SK-N-SH treated with all-trans-retinoic acid at 6 μM for 48 hours (cell line): Measurements from ENCODE around the gene CASQ2.
A peak's percentile ranks its signal among the peaks of the same experiment; 100 is the strongest.

Experiments
- ATAC-seq: fragments of 200-7000 bp; cut with Tn5 transposase; 3 replicates; pipeline ENCODE4 v1.9.1; 2020; ENCODE audit warnings: mild to moderate bottlenecking, moderate library complexity
- ARNTL ChIP-seq: fragments of 450-650 bp; formaldehyde crosslinking; IDR thresholded peaks from 2 replicates; pipeline ENCODE4 v1.5.0; 2020; ENCODE audit warnings: low read depth, mild to moderate bottlenecking, moderate library complexity, borderline replicate concordance
- BACH2 ChIP-seq: fragments of 250-450 bp; sonication (Bioruptor Pico); IDR thresholded peaks from 2 replicates; pipeline ENCODE4 v1.9.0; 2021; ENCODE audit warnings: mild to moderate bottlenecking, borderline replicate concordance
- CREB5 ChIP-seq: fragments of 250-450 bp; sonication (Bioruptor Pico); IDR thresholded peaks from 2 replicates; pipeline ENCODE4 v1.5.1; 2020; ENCODE audit warnings: low read depth, mild to moderate bottlenecking, moderate library complexity
- CSDC2 ChIP-seq: fragments of 250-450 bp; sonication (Bioruptor Pico); IDR thresholded peaks from 2 replicates; pipeline ENCODE4 v1.5.0; 2020; ENCODE audit warnings: mild to moderate bottlenecking, moderate library complexity
- CSRNP3 ChIP-seq: fragments of 250-450 bp; sonication (Bioruptor Pico); IDR thresholded peaks from 2 replicates; pipeline ENCODE4 v1.5.1; 2021; ENCODE audit warnings: mild to moderate bottlenecking, moderate library complexity
- ESRRG ChIP-seq: fragments of 250-450 bp; sonication (Bioruptor Pico); IDR thresholded peaks from 2 replicates; pipeline ENCODE4 v1.6.1; 2021; ENCODE audit warnings: mild to moderate bottlenecking
- GLIS3 ChIP-seq: fragments of 250-450 bp; sonication (Bioruptor Pico); IDR thresholded peaks from 2 replicates; pipeline ENCODE4 v1.5.0; 2020; ENCODE audit warnings: mild to moderate bottlenecking, moderate library complexity
- ISL1 ChIP-seq: fragments of 250-450 bp; sonication (Bioruptor Pico); IDR thresholded peaks from 2 replicates; pipeline ENCODE4 v2.1.2; 2022; ENCODE audit warnings: mild to moderate bottlenecking, moderate library complexity
- OSR1 ChIP-seq: fragments of 250-450 bp; sonication (Bioruptor Pico); IDR thresholded peaks from 2 replicates; pipeline ENCODE4 v1.8.0; 2022; ENCODE audit warnings: moderate library complexity, mild to moderate bottlenecking, inconsistent platforms
- POU6F1 ChIP-seq: fragments of 250-450 bp; sonication (Bioruptor Pico); IDR thresholded peaks from 2 replicates; pipeline ENCODE4 v1.8.0; 2021; ENCODE audit warnings: low read depth, mild to moderate bottlenecking, moderate library complexity, borderline replicate concordance
- PPARA ChIP-seq: fragments of 250-450 bp; sonication (Bioruptor Pico); IDR thresholded peaks from 2 replicates; pipeline ENCODE4 v1.5.0; 2020; ENCODE audit warnings: mild to moderate bottlenecking, borderline replicate concordance
- RARB ChIP-seq: fragments of 250-450 bp; sonication (Bioruptor Pico); IDR thresholded peaks from 2 replicates; pipeline ENCODE4 v1.8.0; 2021; ENCODE audit warnings: mild to moderate bottlenecking, moderate library complexity
- SNAI2 ChIP-seq: fragments of 250-450 bp; sonication (Bioruptor Pico); IDR thresholded peaks from 2 replicates; pipeline ENCODE4 v1.5.0; 2020; ENCODE audit warnings: mild to moderate bottlenecking, moderate library complexity
- TCF4 ChIP-seq: fragments of 250-450 bp; sonication (Bioruptor Pico); IDR thresholded peaks from 2 replicates; pipeline ENCODE4 v1.8.0; 2021; ENCODE audit warnings: mild to moderate bottlenecking, moderate library complexity, borderline replicate concordance
- TOX ChIP-seq: fragments of 250-450 bp; sonication (Bioruptor Pico); IDR thresholded peaks from 2 replicates; pipeline ENCODE4 v1.8.0; 2021; ENCODE audit warnings: mild to moderate bottlenecking, moderate library complexity, borderline replicate concordance
- TSHZ2 ChIP-seq: fragments of 250-450 bp; sonication (Bioruptor Pico); IDR thresholded peaks from 2 replicates; pipeline ENCODE4 v1.5.0; 2020; ENCODE audit warnings: mild to moderate bottlenecking, moderate library complexity
- ZC3H10 ChIP-seq: fragments of 250-450 bp; sonication (Bioruptor Pico); IDR thresholded peaks from 2 replicates; pipeline ENCODE4 v1.5.1; 2021; ENCODE audit warnings: mild to moderate bottlenecking, moderate library complexity
- ZFP30 ChIP-seq: fragments of 450-650 bp; formaldehyde crosslinking; IDR thresholded peaks from 2 replicates; pipeline ENCODE4 v1.5.0; 2022; ENCODE audit warnings: mild to moderate bottlenecking, moderate library complexity
- ZNF70 ChIP-seq: fragments of 450-650 bp; formaldehyde crosslinking; IDR thresholded peaks from 2 replicates; pipeline ENCODE4 v1.5.0; 2020; ENCODE audit warnings: mild to moderate bottlenecking, moderate library complexity
- ZNF8 ChIP-seq: fragments of 450-650 bp; formaldehyde crosslinking; IDR thresholded peaks from 2 replicates; pipeline ENCODE4 v1.5.0; 2020; ENCODE audit warnings: mild to moderate bottlenecking, moderate library complexity

The CASQ2 gene

GRCh38 chr1:115807723-115808122 lies 39.2 kb upstream of the CASQ2 start:
- ATAC-seq: peak; percentile 86
- TF ChIP-seq SNAI2 (CRISPR knock-in tag) (no peak), TCF4 (no peak), CSDC2 (CRISPR knock-in tag) (no peak), POU6F1 (no peak), RARB (CRISPR knock-in tag) (no peak), ZC3H10 (CRISPR knock-in tag) (no peak), PPARA (CRISPR knock-in tag) (no peak), ESRRG (CRISPR knock-in tag) (no peak), ZNF8 (CRISPR knock-in tag) (no peak), ARNTL (CRISPR knock-in tag) (no peak), CREB5 (CRISPR knock-in tag) (no peak), TSHZ2 (CRISPR knock-in tag) (no peak), TOX (CRISPR knock-in tag) (no peak), ZNF70 (no peak)

- no peak for TF ChIP-seq ZC3H10 (CRISPR knock-in tag)
- no peak for TF ChIP-seq GLIS3 (CRISPR knock-in tag)
- no peak for TF ChIP-seq ARNTL (CRISPR knock-in tag)
- no peak for TF ChIP-seq BACH2 (CRISPR knock-in tag)
- no peak for TF ChIP-seq ESRRG (CRISPR knock-in tag)
- no peak for TF ChIP-seq CREB5 (CRISPR knock-in tag)
- TF ChIP-seq TCF4: no peak
- TF ChIP-seq CSRNP3: no peak
- TF ChIP-seq ISL1: no peak
- no peak for TF ChIP-seq OSR1
- no peak for TF ChIP-seq ZNF70
- TF ChIP-seq TSHZ2 (CRISPR knock-in tag): no peak
- no peak for TF ChIP-seq ZFP30
- TF ChIP-seq, all 23 proteins: peak for 0
Observed at GRCh38 chr1:115805597-115805996, 37.1 kb upstream of the CASQ2 start.

More at GRCh38 chr1:115805597-115805996, 37.1 kb upstream of the CASQ2 start:
- no peak for ATAC-seq
